GM20000 (cell line): Measurements from ENCODE around the gene KANK3.

ENCODE experiments used
- DNase-seq: peaks from one replicate; pipeline ENCODE4 v3.0.0; 2012; ENCODE audit warnings: low spot score
- CTCF ChIP-seq: IDR thresholded peaks from 2 replicates; pipeline ENCODE4 v1.5.1; 2012; ENCODE audit warnings: mild to moderate bottlenecking, control low read depth; ENCODE audit errors: extremely low read depth, missing control alignments

The KANK3 gene

GRCh38 chr19:8310342-8311055 is 32.6 kb downstream of the KANK3 start:
- TF ChIP-seq CTCF = no peak
- DNase-seq = no peak

GRCh38 chr19:8308891-8309291 is 34.2 kb downstream of the KANK3 start:
- no peak for DNase-seq

GRCh38 chr19:8307965-8308866 is 34.8 kb downstream of the KANK3 start, which contains the start of gene CD320:
Gene CD320 (minus strand): TSS chr19:8308358. CDS start chr19:8308290, 68 bp downstream.
- no peak for TF ChIP-seq CTCF
- peak; percentile 95 for DNase-seq

More at GRCh38 chr19:8308891-8309291, 34.2 kb downstream of the KANK3 start:
- no peak for TF ChIP-seq CTCF

GRCh38 chr19:8307400-8307964 is 35.6 kb downstream of the KANK3 start:
- no peak for TF ChIP-seq CTCF
- no peak for DNase-seq

GRCh38 chr19:8306235-8307054 is 36.6 kb downstream of the KANK3 start:
- no peak for TF ChIP-seq CTCF
- no peak for DNase-seq

- no peak for DNase-seq
- TF ChIP-seq CTCF = no peak
These were observed 37.3 kb downstream of the KANK3 start for GRCh38 chr19:8305798-8306197.
